Measurements from ENCODE around the gene CYBC1.
"Not testable (repeated sequence)": the region's sequence is repeated elsewhere in the genome, so short reads cannot be mapped to it uniquely, and the experiment has no call there.

CYBC1 gene

GRCh38 chr17:82461827-82462524, 11.4 kb upstream of the CYBC1 start:
- Histone ChIP-seq H2AFZ (ENCODE audit: low read length) (no peak overlapping the region), H3F3A (ENCODE audit: low read depth) (peaks cover 3% of the 10 kb centered on the region; the same call in 1 of the 2 replicates), H3K4me3 (ENCODE audit: low read length, poor library complexity, severe bottlenecking) (peak overlapping the region; percentile 25), H3K27me3 (ENCODE audit: insufficient read depth, low read length, poor library complexity, severe bottlenecking) (no peaks in the 10 kb centered on the region), H3K79me2 (ENCODE audit: insufficient read depth, low read length) (peaks cover 77% of the 10 kb centered on the region), H3K9ac (ENCODE audit: low read depth, low read length, poor library complexity, severe bottlenecking) (peak overlapping the region; percentile 15), H3K4me2 (ENCODE audit: low read depth, low read length, poor library complexity, severe bottlenecking) (peak overlapping the region; percentile 53), H3K4me1 (ENCODE audit: insufficient read depth, low read length, poor library complexity, severe bottlenecking) (peaks cover 32% of the 10 kb centered on the region), H3K9me2 (replicated peaks; ENCODE audit: low read depth, low read length) (no peaks in the 10 kb centered on the region), H3K9me3 (ENCODE audit: insufficient read depth, low read depth, low read length) (no peaks in the 10 kb centered on the region), H3K36me3 (ENCODE audit: insufficient read depth, low read length) (peaks cover 63% of the 10 kb centered on the region; the same call in 1 of the 2 replicates), H4K20me1 (ENCODE audit: insufficient read depth, low read length, poor library complexity, severe bottlenecking) (peaks cover 59% of the 10 kb centered on the region)
- TF ChIP-seq, protein P1, sequence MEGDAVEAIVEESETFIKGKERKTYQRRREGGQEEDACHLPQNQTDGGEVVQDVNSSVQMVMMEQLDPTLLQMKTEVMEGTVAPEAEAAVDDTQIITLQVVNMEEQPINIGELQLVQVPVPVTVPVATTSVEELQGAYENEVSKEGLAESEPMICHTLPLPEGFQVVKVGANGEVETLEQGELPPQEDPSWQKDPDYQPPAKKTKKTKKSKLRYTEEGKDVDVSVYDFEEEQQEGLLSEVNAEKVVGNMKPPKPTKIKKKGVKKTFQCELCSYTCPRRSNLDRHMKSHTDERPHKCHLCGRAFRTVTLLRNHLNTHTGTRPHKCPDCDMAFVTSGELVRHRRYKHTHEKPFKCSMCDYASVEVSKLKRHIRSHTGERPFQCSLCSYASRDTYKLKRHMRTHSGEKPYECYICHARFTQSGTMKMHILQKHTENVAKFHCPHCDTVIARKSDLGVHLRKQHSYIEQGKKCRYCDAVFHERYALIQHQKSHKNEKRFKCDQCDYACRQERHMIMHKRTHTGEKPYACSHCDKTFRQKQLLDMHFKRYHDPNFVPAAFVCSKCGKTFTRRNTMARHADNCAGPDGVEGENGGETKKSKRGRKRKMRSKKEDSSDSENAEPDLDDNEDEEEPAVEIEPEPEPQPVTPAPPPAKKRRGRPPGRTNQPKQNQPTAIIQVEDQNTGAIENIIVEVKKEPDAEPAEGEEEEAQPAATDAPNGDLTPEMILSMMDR (conservative IDR thresholded peaks at IDR 0.05; ENCODE audit: low read length) = no peak
- TF ChIP-seq EZH2phosphoT487 (IDR thresholded peaks at IDR 0.05; ENCODE audit: borderline replicate concordance) = no peak

DNA sequence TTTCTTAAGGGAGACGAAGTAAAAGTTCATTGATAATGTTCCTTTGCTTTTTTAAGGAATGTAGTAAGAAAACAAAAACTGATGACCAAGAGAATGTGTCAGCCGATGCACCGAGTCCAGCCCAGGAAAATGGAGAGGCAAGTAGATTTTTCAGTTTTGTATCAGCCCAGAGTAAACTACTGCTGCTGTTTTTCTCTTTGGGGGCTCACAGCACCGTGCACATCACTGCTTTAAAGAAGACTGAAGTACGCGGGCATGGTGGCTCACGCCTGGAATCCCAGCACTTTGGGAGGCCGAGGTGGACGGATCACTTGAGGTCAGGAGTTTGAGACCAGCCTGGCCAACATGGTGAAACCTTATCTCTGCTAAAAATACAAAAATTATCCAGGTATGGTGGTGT, 9.4 kb upstream of the CYBC1 start:
- not testable (repeated sequence) for H3K27me3 ChIP-seq (ENCODE audit: insufficient read depth, low read length, poor library complexity, severe bottlenecking); H3K9me2 ChIP-seq (replicated peaks; ENCODE audit: low read depth, low read length); H3F3A ChIP-seq (ENCODE audit: low read depth); H3K9me3 ChIP-seq (ENCODE audit: insufficient read depth, low read depth, low read length); H2AFZ ChIP-seq (ENCODE audit: low read length)
- Histone ChIP-seq H3K4me3 (ENCODE audit: low read length, poor library complexity, severe bottlenecking) (peak overlapping the region; percentile 92), H3K4me2 (ENCODE audit: low read depth, low read length, poor library complexity, severe bottlenecking) (peak overlapping the region; percentile 96), H3K79me2 (ENCODE audit: insufficient read depth, low read length) (peaks cover 61% of the 10 kb centered on the region), H3K9ac (ENCODE audit: low read depth, low read length, poor library complexity, severe bottlenecking) (peak overlapping the region; percentile 98), H3K36me3 (ENCODE audit: insufficient read depth, low read length) (peaks cover 43% of the 10 kb centered on the region; the same call in 1 of the 2 replicates), H4K20me1 (ENCODE audit: insufficient read depth, low read length, poor library complexity, severe bottlenecking) (peaks cover 53% of the 10 kb centered on the region), H3K4me1 (ENCODE audit: insufficient read depth, low read length, poor library complexity, severe bottlenecking) (peaks cover 33% of the 10 kb centered on the region)

- Histone ChIP-seq H3K4me2 (ENCODE audit: low read depth, low read length, poor library complexity, severe bottlenecking) (peak overlapping the region; percentile 96), H3K9me2 (replicated peaks; ENCODE audit: low read depth, low read length) (no peaks in the 10 kb centered on the region), H3K9me3 (ENCODE audit: insufficient read depth, low read depth, low read length) (no peaks in the 10 kb centered on the region), H3K79me2 (ENCODE audit: insufficient read depth, low read length) (peaks cover 57% of the 10 kb centered on the region), H2AFZ (ENCODE audit: low read length) (0 out of 2 replicates have a peak overlapping the region, but pooled peaks have one; percentile 55), H4K20me1 (ENCODE audit: insufficient read depth, low read length, poor library complexity, severe bottlenecking) (peaks cover 48% of the 10 kb centered on the region), H3K9ac (ENCODE audit: low read depth, low read length, poor library complexity, severe bottlenecking) (peak overlapping the region; percentile 98), H3K27me3 (ENCODE audit: insufficient read depth, low read length, poor library complexity, severe bottlenecking) (no peaks in the 10 kb centered on the region), H3F3A (ENCODE audit: low read depth) (peaks cover 3% of the 10 kb centered on the region; the same call in 1 of the 2 replicates), H3K4me3 (ENCODE audit: low read length, poor library complexity, severe bottlenecking) (peak overlapping the region; percentile 92), H3K36me3 (ENCODE audit: insufficient read depth, low read length) (peaks cover 34% of the 10 kb centered on the region; the same call in 1 of the 2 replicates), H3K4me1 (ENCODE audit: insufficient read depth, low read length, poor library complexity, severe bottlenecking) (peaks cover 31% of the 10 kb centered on the region)
- TF ChIP-seq EZH2phosphoT487 (IDR thresholded peaks at IDR 0.05; ENCODE audit: borderline replicate concordance) = no peak
- TF ChIP-seq, protein P1 (conservative IDR thresholded peaks at IDR 0.05; ENCODE audit: low read length) = no peak
These were observed 8.4 kb upstream of the CYBC1 start for GRCh38 chr17:82458885-82459424.
